HepG2 (cell line): Measurements from ENCODE around the gene SS18L1. TPM values are rescaled to one million over a fixed set of nuclear protein-coding genes. Genes with fewer than 3 reads are reported as not detected.

Experiments used
- ARID2 ChIP-seq: sonication (generic); formaldehyde crosslinking; IDR thresholded peaks from 2 replicates; pipeline ENCODE4 v1.8.1; 2022; ENCODE audit warnings: mild to moderate bottlenecking, missing genetic modification reagents, borderline replicate concordance
- BCL6 ChIP-seq: IDR thresholded peaks from 2 replicates; pipeline ENCODE4 v1.6.1; 2016; ENCODE audit warnings: missing genetic modification reagents, missing compliant biosample characterization
- CAMTA2 ChIP-seq: sonication (generic); formaldehyde crosslinking; IDR thresholded peaks from 2 replicates; pipeline ENCODE4 v1.4.0; 2020; ENCODE audit warnings: mild to moderate bottlenecking, missing genetic modification reagents, borderline replicate concordance
- CEBPB ChIP-seq: IDR thresholded peaks from 2 replicates; pipeline ENCODE4 v1.6.1; 2011; ENCODE audit warnings: low read depth, low read length, improper control_type of control experiment, borderline replicate concordance
- EZH2 ChIP-seq: conservative IDR thresholded peaks from 2 replicates; pipeline ENCODE4 v1.6.1; 2012; ENCODE audit warnings: mild to moderate bottlenecking, low read depth, low read length, moderate library complexity
- HDAC2 ChIP-seq: sonication (generic); formaldehyde crosslinking; IDR thresholded peaks from 2 replicates; pipeline ENCODE4 v1.4.0; 2020; ENCODE audit warnings: missing genetic modification reagents
- MAZ ChIP-seq, 2 experiments: sonication (generic) in 1 of 2; formaldehyde crosslinking in 1 of 2; IDR thresholded peaks; 2 replicates each; pipeline versions ENCODE4 v1.5.0 to v1.6.1; 2012 to 2020; ENCODE audit warnings: low read depth in 2 of 2, mild to moderate bottlenecking in 2 of 2, borderline replicate concordance in 1 of 2, improper control_type of control experiment in 1 of 2, low read length in 1 of 2, missing genetic modification reagents in 1 of 2, moderate library complexity in 1 of 2
- PAX8 ChIP-seq: sonication (generic); formaldehyde crosslinking; IDR thresholded peaks from 2 replicates; pipeline ENCODE4 v1.8.0; 2022; ENCODE audit warnings: mild to moderate bottlenecking, missing genetic modification reagents, borderline replicate concordance
- POLR2AphosphoS5 ChIP-seq: IDR thresholded peaks from 2 replicates; pipeline ENCODE4 v1.6.1; 2012; ENCODE audit warnings: low read depth, low read length
- TBX3 ChIP-seq: fragments of 450-650 bp; IDR thresholded peaks from 2 replicates; pipeline ENCODE4 v1.6.1; 2017; ENCODE audit warnings: antibody characterized with exemption, mild to moderate bottlenecking, inconsistent platforms, borderline replicate concordance
- ZBTB38 ChIP-seq: sonication (generic); formaldehyde crosslinking; IDR thresholded peaks from 2 replicates; pipeline ENCODE4 v1.5.1; 2020; ENCODE audit warnings: mild to moderate bottlenecking, missing genetic modification reagents
- ZNF44 ChIP-seq: sonication (generic); formaldehyde crosslinking; IDR thresholded peaks from 2 replicates; pipeline ENCODE4 v1.5.1; 2020; ENCODE audit warnings: mild to moderate bottlenecking, missing genetic modification reagents
- ZNF563 ChIP-seq: sonication (generic); formaldehyde crosslinking; IDR thresholded peaks from 2 replicates; pipeline ENCODE4 v1.8.0; 2022; ENCODE audit warnings: mild to moderate bottlenecking, moderate library complexity, missing genetic modification reagents
- ZNF749 ChIP-seq: sonication (generic); formaldehyde crosslinking; IDR thresholded peaks from 2 replicates; pipeline ENCODE4 v1.8.0; 2022; ENCODE audit warnings: mild to moderate bottlenecking, missing genetic modification reagents, moderate library complexity, borderline replicate concordance
- polyA plus RNA-seq, 8 experiments: library from polyadenylated mRNA; depleted of rRNA in 3 of 8; stranded (reverse) in 7 of 8; unstranded in 1 of 8; fragments of >200 nt; fragmentation: Illumina TruSeq in 4 of 8; extraction: Trizol in 4 of 8; gene quantifications; 2 replicates each; pipeline versions ENCODE4 v1.2.1 to v1.2.3, GENCODE V29; 2011 to 2016; ENCODE audit warnings: low read depth in 4 of 8, missing spikeins in 1 of 8, mixed read lengths in 1 of 8; ENCODE audit not compliant: insufficient read depth in 1 of 8
- total RNA-seq, 5 experiments: library from RNA; depleted of rRNA; stranded (reverse); fragments of >200 nt; fragmentation: Illumina TruSeq; extraction: Trizol; gene quantifications; 2 replicates each; pipeline ENCODE4 v1.2.3, GENCODE V29; 2016; ENCODE audit warnings: low read depth in 1 of 5
- TF ChIP-seq, protein P1 (sequence below): sonication (generic); formaldehyde crosslinking; IDR thresholded peaks from 2 replicates; pipeline ENCODE4 v1.4.0; 2020; ENCODE audit warnings: missing genetic modification reagents, borderline replicate concordance
- TF ChIP-seq, protein P2 (sequence below): sonication (generic); formaldehyde crosslinking; IDR thresholded peaks from 2 replicates; pipeline ENCODE4 v1.5.0; 2020; ENCODE audit warnings: mild to moderate bottlenecking, missing genetic modification reagents
- TF ChIP-seq, protein P3 (sequence below), 2 experiments: sonication (generic) in 1 of 2; formaldehyde crosslinking in 1 of 2; IDR thresholded peaks; 2 replicates each; pipeline versions ENCODE4 v1.4.0 to v1.6.1; 2018 to 2020; ENCODE audit warnings: missing genetic modification reagents in 2 of 2, borderline replicate concordance in 1 of 2, low read depth in 1 of 2, mild to moderate bottlenecking in 1 of 2, missing biosample characterization in 1 of 2
- TF ChIP-seq, protein P4 (sequence below): sonication (generic); formaldehyde crosslinking; conservative IDR thresholded peaks from 2 replicates; pipeline ENCODE4 v1.8.0; 2022; ENCODE audit warnings: mild to moderate bottlenecking, moderate library complexity, missing genetic modification reagents

SS18L1 gene
- total and polyA plus RNA-seq, 2 of the 13 experiments (the other 11 are each of a cell fraction or from before 2014, with no cell fraction given): 17.8 to 27.6 TPM

DNA sequence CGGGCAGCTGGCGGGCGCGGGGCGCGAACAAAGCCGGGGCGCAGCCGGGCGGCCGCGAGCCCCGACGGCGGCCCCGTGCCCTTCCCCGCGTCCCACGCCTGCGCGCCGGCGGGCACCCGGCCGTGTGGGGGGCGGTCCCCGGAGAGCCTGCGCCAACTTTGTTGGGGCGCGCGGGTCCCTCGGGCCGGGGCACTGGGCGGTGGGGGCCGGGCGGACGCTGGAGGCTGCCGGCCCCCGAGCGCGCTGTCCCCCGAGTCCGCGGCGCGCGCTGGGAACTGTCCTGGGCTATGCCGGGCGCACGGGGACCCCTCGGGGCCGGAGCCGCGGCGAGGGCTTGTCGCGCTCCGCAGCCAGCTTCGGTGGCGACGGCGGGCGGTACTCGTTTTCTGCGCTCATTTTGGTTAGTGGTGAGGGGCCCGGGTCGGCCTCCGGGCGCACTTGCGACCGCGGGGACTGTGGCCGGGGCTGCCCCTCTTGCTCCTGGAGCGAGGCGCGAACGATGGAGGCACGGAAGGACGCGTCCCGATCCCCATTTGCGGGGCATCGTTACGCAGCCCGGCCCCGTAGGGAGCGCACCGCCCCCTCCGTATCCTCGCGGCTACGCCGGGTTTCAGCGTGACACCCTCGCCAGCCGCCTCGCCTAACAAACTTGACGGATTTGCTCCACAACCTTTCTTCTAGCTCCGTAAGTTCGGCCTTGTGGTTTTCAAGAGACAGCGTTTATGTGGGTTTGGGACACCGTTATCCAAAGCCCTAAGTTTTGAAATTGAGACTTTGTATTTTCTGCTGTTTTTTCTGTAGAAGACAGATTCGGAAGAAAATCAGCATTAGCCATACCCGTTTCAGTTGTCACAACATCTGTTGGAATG, 622 bp downstream of the SS18L1 start (continued):
- TF ChIP-seq, protein P1, sequence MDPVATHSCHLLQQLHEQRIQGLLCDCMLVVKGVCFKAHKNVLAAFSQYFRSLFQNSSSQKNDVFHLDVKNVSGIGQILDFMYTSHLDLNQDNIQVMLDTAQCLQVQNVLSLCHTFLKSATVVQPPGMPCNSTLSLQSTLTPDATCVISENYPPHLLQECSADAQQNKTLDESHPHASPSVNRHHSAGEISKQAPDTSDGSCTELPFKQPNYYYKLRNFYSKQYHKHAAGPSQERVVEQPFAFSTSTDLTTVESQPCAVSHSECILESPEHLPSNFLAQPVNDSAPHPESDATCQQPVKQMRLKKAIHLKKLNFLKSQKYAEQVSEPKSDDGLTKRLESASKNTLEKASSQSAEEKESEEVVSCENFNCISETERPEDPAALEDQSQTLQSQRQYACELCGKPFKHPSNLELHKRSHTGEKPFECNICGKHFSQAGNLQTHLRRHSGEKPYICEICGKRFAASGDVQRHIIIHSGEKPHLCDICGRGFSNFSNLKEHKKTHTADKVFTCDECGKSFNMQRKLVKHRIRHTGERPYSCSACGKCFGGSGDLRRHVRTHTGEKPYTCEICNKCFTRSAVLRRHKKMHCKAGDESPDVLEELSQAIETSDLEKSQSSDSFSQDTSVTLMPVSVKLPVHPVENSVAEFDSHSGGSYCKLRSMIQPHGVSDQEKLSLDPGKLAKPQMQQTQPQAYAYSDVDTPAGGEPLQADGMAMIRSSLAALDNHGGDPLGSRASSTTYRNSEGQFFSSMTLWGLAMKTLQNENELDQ (CRISPR knock-in tag): no peak
- TF ChIP-seq ARID2 (CRISPR knock-in tag): peak; percentile 93; the same call in 1 of the 2 replicates
- TF ChIP-seq, protein P2, sequence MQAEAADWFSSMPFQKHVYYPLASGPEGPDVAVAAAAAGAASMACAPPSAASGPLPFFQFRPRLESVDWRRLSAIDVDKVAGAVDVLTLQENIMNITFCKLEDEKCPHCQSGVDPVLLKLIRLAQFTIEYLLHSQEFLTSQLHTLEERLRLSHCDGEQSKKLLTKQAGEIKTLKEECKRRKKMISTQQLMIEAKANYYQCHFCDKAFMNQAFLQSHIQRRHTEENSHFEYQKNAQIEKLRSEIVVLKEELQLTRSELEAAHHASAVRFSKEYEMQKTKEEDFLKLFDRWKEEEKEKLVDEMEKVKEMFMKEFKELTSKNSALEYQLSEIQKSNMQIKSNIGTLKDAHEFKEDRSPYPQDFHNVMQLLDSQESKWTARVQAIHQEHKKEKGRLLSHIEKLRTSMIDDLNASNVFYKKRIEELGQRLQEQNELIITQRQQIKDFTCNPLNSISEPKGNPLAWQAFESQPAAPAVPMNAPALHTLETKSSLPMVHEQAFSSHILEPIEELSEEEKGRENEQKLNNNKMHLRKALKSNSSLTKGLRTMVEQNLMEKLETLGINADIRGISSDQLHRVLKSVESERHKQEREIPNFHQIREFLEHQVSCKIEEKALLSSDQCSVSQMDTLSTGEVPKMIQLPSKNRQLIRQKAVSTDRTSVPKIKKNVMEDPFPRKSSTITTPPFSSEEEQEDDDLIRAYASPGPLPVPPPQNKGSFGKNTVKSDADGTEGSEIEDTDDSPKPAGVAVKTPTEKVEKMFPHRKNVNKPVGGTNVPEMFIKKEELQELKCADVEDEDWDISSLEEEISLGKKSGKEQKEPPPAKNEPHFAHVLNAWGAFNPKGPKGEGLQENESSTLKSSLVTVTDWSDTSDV (CRISPR knock-in tag): 0 out of 2 replicates have a peak, but pooled peaks have one; percentile 41
- TF ChIP-seq ZNF563: peak; percentile 79
- peak; percentile 65; the same call in 1 of the 2 replicates for TF ChIP-seq CAMTA2
- TF ChIP-seq POLR2AphosphoS5: no peak
- no peak for TF ChIP-seq TBX3
- TF ChIP-seq BCL6 (CRISPR knock-in tag): peak; percentile 7; the same call in 1 of the 2 replicates
- TF ChIP-seq, protein P3, sequence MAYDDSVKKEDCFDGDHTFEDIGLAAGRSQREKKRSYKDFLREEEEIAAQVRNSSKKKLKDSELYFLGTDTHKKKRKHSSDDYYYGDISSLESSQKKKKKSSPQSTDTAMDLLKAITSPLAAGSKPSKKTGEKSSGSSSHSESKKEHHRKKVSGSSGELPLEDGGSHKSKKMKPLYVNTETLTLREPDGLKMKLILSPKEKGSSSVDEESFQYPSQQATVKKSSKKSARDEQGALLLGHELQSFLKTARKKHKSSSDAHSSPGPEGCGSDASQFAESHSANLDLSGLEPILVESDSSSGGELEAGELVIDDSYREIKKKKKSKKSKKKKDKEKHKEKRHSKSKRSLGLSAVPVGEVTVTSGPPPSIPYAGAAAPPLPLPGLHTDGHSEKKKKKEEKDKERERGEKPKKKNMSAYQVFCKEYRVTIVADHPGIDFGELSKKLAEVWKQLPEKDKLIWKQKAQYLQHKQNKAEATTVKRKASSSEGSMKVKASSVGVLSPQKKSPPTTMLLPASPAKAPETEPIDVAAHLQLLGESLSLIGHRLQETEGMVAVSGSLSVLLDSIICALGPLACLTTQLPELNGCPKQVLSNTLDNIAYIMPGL (CRISPR knock-in tag; IDR thresholded peaks at IDR 0.05; ENCODE audit: borderline replicate concordance in 1 of 2, low read depth in 1 of 2): peak; percentile 7 to 84; a peak in 2 of 4 replicates
- TF ChIP-seq, protein P4, sequence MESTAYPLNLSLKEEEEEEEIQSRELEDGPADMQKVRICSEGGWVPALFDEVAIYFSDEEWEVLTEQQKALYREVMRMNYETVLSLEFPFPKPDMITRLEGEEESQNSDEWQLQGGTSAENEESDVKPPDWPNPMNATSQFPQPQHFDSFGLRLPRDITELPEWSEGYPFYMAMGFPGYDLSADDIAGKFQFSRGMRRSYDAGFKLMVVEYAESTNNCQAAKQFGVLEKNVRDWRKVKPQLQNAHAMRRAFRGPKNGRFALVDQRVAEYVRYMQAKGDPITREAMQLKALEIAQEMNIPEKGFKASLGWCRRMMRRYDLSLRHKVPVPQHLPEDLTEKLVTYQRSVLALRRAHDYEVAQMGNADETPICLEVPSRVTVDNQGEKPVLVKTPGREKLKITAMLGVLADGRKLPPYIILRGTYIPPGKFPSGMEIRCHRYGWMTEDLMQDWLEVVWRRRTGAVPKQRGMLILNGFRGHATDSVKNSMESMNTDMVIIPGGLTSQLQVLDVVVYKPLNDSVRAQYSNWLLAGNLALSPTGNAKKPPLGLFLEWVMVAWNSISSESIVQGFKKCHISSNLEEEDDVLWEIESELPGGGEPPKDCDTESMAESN (CRISPR knock-in tag): peak; percentile 84
- TF ChIP-seq ZBTB38: peak; percentile 81; the same call in 1 of the 2 replicates
- 0 out of 2 replicates have a peak, but pooled peaks have one; percentile 7 for TF ChIP-seq ZNF44 (CRISPR knock-in tag)
- TF ChIP-seq CEBPB: no peak
- TF ChIP-seq ZNF749: 0 out of 2 replicates have a peak, but pooled peaks have one; percentile 26
- TF ChIP-seq PAX8 (CRISPR knock-in tag): peak; percentile 59; the same call in 1 of the 2 replicates
- no peak for TF ChIP-seq MAZ (IDR thresholded peaks at IDR 0.05; ENCODE audit: borderline replicate concordance, low read depth, low read length)
- TF ChIP-seq MAZ (CRISPR knock-in tag; IDR thresholded peaks at IDR 0.05; ENCODE audit: low read depth): 0 out of 2 replicates have a peak, but pooled peaks have one; percentile 44
- TF ChIP-seq EZH2: no peak
- TF ChIP-seq HDAC2 (CRISPR knock-in tag): peak; percentile 35; the same call in 1 of the 2 replicates
